Coronary artery (tissue), 2 donors: Measurements from ENCODE around the gene SERPINA3.

Experiments used
- DNase-seq: peaks from one replicate; pipeline ENCODE4 v3.0.0-alpha.2; 2017; ENCODE audit warnings: low spot score
- H3K27ac ChIP-seq, 2 donors: fragments of 200-600 bp; sonication (generic); one replicate each; pipeline ENCODE4 v1.5.1; 2016 to 2019
- H3K4me3 ChIP-seq: fragments of 200-600 bp; sonication (generic); 2 replicates; pipeline ENCODE4 v1.5.1; 2016; ENCODE audit warnings: mild to moderate bottlenecking, moderate library complexity
- TF ChIP-seq, protein P1 (sequence below): fragments of 200-600 bp; sonication (generic); IDR thresholded peaks from one replicate; pipeline ENCODE4 v1.5.1; 2019; ENCODE audit warnings: antibody characterized with exemption

The SERPINA3 gene

DNA sequence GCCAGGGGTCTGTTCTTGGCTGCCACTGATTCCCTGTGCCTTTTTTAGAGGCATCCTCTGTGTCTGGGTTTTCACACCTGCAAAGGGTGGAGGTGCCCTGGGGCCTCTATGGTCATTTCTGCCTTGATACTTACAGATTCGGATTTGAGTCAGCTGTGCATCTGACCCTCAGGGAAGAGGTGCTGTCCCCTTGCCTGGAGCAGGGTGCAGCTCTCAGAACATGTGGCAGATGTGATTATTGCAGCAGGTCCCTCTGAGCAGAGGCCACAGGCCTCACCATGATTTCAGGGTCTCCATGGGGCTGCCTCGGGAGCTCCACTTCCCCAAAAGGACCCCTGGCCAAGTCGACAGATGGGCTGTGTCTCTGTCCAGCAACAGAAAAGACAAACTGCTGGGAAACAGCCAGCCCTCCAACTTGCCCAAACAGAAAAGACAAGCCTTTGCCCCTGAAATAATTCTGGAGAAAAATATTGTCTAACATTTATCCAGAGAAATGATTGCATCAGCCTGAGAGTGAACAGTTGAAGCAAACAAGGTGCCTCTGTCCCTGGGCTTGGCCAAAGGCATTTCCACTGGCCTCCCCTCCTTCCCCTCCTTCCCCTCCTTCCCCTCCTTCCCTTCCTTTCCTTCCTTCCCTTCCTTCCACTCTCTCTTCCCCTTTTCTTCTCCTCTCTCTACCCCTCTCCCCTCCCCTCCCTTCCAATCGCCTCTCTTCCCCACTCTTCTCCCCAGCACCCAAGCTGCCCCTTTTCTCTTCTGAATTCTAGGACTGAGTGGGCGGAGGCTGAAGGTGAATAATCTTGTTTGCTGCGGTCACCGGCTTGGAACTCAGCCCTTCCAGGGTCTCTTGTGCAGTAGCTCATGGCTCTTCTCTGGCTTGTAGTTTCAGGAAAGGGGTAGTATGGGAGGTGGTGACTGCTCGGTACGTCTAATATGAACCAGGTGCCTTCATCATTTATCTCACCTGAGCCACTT, 676 bp downstream of the SERPINA3 start:
- no peak for DNase-seq
- peak overlapping the region; percentile 46 to 76 for H3K27ac ChIP-seq
- peak overlapping the region; percentile 59 for H3K4me3 ChIP-seq
- TF ChIP-seq, protein P1, sequence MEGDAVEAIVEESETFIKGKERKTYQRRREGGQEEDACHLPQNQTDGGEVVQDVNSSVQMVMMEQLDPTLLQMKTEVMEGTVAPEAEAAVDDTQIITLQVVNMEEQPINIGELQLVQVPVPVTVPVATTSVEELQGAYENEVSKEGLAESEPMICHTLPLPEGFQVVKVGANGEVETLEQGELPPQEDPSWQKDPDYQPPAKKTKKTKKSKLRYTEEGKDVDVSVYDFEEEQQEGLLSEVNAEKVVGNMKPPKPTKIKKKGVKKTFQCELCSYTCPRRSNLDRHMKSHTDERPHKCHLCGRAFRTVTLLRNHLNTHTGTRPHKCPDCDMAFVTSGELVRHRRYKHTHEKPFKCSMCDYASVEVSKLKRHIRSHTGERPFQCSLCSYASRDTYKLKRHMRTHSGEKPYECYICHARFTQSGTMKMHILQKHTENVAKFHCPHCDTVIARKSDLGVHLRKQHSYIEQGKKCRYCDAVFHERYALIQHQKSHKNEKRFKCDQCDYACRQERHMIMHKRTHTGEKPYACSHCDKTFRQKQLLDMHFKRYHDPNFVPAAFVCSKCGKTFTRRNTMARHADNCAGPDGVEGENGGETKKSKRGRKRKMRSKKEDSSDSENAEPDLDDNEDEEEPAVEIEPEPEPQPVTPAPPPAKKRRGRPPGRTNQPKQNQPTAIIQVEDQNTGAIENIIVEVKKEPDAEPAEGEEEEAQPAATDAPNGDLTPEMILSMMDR, result no peak

DNA sequence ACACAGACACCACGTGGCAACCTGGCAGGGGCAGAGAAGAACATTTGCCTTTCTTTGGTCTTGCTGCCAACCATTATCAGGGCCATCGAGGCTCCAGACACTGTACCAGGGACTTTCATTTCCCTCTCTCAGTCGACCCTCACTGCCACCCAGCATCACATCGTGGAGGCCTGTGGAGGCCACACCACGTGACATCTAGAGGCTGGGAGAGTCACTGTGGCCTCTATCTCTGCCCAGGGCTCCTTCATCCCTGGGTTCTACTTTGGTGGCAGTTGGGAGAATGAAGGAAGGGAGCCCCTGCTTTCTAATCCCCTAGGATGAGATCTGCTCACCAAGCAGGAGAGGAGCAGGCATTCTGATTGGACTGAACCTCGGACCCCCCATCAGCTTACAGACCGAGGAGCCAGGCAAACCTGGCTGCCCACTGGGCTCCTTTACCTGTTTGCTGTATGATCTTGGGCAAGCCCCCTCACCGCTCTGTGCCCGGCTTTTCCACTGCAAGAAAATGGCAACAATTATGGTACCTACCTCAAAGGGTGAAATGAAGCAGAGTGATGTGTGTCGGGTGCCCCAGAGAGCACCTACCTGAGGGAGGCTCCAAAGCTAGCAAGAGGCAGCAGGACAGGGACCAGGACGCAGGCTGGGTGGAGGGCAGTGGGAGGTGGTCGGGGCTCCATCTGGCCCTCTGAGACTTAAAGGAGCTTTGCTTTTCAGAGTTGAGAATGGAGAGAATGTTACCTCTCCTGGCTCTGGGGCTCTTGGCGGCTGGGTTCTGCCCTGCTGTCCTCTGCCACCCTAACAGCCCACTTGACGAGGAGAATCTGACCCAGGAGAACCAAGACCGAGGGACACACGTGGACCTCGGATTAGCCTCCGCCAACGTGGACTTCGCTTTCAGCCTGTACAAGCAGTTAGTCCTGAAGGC, 1.8 kb downstream of the SERPINA3 start:
- TF ChIP-seq, protein P1, result no peak
- H3K4me3 ChIP-seq, result peak overlapping the region; percentile 59
- H3K27ac ChIP-seq, result peak overlapping the region in 1 of 2 donors; percentile 76
- no peak for DNase-seq

DNA sequence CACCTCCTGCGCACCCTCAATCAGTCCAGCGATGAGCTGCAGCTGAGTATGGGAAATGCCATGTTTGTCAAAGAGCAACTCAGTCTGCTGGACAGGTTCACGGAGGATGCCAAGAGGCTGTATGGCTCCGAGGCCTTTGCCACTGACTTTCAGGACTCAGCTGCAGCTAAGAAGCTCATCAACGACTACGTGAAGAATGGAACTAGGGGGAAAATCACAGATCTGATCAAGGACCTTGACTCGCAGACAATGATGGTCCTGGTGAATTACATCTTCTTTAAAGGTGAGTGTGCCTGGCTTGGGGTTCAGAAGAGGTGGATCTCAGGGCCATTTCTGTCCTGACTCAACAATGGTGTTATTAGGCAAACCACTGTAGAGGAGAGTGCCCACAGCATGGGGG, 2.6 kb downstream of the SERPINA3 start:
- Histone ChIP-seq H3K27ac (no peak overlapping the region), H3K4me3 (peak overlapping the region; percentile 59)
- TF ChIP-seq, protein P1, result no peak
- no peak for DNase-seq

DNA sequence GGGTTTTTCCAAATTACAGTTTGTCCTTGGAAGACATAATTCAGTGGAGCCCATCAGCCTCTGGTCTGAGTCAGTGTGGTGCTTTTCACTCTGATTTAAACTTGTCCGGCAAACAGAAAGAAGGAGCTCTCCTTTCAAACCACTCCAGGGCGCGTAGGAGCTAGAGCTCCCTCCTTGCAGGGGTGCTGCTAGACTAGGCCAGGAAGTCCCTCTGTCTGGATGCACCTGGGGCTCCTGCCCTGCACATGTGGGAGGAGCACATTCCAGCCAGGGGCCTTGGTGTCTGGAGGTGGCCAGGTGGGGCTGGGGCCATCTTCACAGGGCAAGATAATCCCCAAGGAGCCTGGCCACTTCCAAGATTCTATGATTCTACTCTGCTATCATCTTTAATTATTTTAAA, 3.1 kb downstream of the SERPINA3 start:
- TF ChIP-seq, protein P1, result no peak
- peak overlapping the region; percentile 59 for H3K4me3 ChIP-seq
- no peak overlapping the region for H3K27ac ChIP-seq
- no peak for DNase-seq

DNA sequence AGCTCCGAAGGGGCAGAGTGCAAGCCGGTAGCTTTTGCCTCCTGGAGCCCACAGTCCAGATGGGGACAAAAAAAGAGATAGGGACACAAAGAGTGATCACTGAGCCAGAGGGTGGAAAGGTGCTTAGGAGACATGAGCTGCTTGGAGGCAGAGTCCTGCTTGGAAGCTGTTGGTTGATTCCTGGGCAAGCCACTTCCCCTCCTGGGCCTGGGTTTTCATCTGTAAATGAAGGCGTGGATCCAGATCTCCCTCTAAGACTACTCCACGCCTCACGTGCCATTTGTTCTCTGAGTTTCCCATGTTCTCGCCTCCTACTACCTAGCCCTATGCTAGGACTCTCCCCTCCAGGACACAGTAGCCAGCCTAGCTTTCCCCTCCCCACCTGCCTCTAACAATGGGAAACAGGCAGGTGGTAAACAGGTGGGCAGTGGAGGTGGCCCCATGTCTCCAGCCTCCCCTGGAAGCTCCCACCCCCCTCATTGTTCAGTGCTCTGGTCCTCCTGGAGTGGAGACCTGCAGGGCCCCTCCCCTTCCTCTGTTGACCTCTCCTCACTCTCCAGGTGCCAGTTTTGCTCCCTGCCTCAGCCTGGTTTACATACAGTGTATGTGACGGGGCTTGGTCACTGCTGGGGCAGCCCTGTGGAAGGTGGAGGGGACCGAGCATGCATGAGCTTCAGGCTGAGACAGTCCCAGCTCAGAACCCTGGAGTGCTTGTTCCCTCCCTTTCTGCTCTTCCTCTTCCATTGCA, 3.8 kb downstream of the SERPINA3 start:
- no peak overlapping the region for H3K27ac ChIP-seq
- peak overlapping the region; percentile 59 for H3K4me3 ChIP-seq
- TF ChIP-seq, protein P1, result no peak
- DNase-seq, result no peak

DNA sequence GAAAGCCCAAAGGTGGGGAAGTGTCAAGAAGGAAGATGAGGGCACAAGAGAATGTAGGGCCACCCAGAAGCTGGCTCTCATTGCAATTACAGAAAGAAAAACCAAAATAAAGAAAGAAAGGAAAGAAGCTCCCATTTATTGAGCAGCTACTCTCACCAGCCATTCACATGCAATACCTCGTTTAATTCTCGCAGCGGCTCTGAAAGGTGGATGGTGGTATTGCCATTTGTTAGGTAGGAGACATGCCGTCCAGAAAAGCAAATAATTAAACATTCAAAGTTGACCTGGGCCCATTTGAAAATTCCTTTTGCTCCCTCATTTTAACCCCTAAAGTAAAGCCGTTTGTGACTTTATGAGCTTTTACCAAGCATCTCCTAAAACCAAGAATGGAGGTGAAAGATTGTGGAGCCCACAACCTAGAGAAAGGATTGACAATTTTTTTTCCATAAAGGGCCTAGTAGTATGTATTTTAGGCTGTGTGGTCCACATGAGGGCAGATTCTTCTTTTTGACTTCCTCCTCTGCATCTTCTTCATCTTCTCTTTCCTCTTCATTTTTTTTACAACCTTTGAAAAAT, 5.3 kb downstream of the SERPINA3 start:
- Histone ChIP-seq H3K27ac (no peak overlapping the region), H3K4me3 (no peak overlapping the region)
- TF ChIP-seq, protein P1, result no peak
- DNase-seq, result no peak
